ENCODE data around the gene VWA5B1. TPM values are rescaled to one million over a fixed set of nuclear protein-coding genes. Genes with fewer than 3 reads are reported as not detected.
"Not testable (repeated sequence)": the region's sequence is repeated elsewhere in the genome, so short reads cannot be mapped to it uniquely, and the experiment has no call there.

VWA5B1 gene
- total RNA-seq, 1 donor, result not detected

DNA sequence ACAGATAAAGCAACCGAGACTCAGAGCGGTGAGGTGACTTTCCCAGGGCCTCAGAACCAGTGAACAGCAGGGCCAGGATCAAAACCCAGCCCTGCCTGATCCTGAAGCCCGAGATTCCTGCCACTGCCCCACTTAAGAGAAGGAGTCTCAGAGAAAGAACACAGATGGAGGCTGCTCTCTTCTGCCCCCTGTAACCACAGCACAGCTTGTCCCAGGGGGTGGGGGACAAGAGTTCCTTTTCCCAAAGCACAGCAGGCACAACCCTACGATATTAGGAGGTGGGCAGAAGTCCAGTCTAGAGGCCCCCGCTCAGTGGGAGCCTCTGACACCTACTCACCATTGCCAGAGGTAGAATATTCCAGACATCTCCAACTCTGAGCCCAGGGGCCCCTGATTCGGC, 24.0 kb upstream of the VWA5B1 start:
- Histone ChIP-seq H3K27me3 (ENCODE audit: insufficient read depth, low read length) (peaks cover 18% of the 10 kb centered on the region), H3K4me1 (ENCODE audit: insufficient read depth, low read length) (peaks cover 3% of the 10 kb centered on the region), H3K4me2 (ENCODE audit: insufficient read depth, low read length) (no peak overlapping the region), H3K4me3 (ENCODE audit: insufficient read depth, low read length) (no peak overlapping the region), H4K20me1 (ENCODE audit: insufficient read depth, low read length) (no peaks in the 10 kb centered on the region), H2AFZ (ENCODE audit: low read length) (no peak overlapping the region), H3K79me2 (ENCODE audit: insufficient read depth, low read length) (no peaks in the 10 kb centered on the region), H3K9me3 (ENCODE audit: low read depth, low read length) (no peaks in the 10 kb centered on the region), H3K36me3 (ENCODE audit: insufficient read depth, low read length) (no peaks in the 10 kb centered on the region), H3K27ac (ENCODE audit: low read depth, low read length) (no peak overlapping the region)
- no peak for DNase-seq (ENCODE audit: insufficient read length, low spot score, missing footprints)
- TF ChIP-seq, protein P1, sequence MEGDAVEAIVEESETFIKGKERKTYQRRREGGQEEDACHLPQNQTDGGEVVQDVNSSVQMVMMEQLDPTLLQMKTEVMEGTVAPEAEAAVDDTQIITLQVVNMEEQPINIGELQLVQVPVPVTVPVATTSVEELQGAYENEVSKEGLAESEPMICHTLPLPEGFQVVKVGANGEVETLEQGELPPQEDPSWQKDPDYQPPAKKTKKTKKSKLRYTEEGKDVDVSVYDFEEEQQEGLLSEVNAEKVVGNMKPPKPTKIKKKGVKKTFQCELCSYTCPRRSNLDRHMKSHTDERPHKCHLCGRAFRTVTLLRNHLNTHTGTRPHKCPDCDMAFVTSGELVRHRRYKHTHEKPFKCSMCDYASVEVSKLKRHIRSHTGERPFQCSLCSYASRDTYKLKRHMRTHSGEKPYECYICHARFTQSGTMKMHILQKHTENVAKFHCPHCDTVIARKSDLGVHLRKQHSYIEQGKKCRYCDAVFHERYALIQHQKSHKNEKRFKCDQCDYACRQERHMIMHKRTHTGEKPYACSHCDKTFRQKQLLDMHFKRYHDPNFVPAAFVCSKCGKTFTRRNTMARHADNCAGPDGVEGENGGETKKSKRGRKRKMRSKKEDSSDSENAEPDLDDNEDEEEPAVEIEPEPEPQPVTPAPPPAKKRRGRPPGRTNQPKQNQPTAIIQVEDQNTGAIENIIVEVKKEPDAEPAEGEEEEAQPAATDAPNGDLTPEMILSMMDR (IDR thresholded peaks at IDR 0.05; ENCODE audit: extremely low read depth, low read depth, low read length), result no peak

DNA sequence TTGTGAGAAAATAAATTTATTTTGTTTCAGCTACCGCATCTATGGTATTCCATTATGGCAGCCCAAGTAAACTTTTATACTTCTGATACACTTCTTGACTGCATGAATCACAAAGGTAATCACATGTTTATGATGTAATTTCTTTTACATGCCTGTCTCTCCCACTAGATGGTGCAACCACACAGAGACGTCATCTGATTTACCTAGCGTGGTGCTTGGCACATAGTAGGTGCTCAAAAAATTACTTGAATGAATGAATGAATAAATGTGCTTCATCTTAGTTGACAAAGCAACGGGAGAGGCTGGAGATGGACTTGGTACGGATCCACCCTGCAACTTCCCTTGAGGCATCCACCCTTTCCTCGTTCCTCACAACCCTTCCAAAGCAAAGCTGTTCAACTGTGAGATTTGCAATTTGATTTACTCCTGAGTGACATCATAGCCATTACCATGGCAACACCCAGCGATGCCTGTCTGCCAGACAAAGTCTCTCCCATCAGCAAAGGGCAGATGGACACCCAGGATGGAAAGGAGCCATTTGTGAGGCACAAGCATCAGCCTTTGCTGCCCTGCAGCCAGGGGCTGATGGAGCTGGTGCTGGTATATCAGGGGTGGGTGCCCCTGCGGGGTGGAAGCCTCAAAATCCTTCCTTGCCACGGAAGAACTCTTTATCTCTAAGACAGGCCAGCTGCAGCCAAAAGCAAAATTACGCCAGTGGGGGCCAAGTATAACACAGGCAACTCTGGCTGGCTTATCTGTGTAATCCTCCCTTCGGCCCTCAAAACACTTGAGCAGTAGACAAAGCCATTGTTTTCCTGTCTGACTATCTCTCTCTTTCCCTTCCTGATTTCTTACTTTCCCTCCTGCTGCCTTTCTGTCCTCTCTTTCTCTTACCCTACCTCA, 18.9 kb upstream of the VWA5B1 start:
- Histone ChIP-seq H3K4me2 (ENCODE audit: insufficient read depth, low read length) (no peak overlapping the region), H3K27me3 (ENCODE audit: insufficient read depth, low read length) (peaks cover 30% of the 10 kb centered on the region), H2AFZ (ENCODE audit: low read length) (no peak overlapping the region), H3K4me3 (ENCODE audit: insufficient read depth, low read length) (no peak overlapping the region), H3K4me1 (ENCODE audit: insufficient read depth, low read length) (no peaks in the 10 kb centered on the region), H4K20me1 (ENCODE audit: insufficient read depth, low read length) (no peaks in the 10 kb centered on the region), H3K9me3 (ENCODE audit: low read depth, low read length) (no peaks in the 10 kb centered on the region), H3K79me2 (ENCODE audit: insufficient read depth, low read length) (no peaks in the 10 kb centered on the region), H3K27ac (ENCODE audit: low read depth, low read length) (no peak overlapping the region), H3K36me3 (ENCODE audit: insufficient read depth, low read length) (no peaks in the 10 kb centered on the region)
- DNase-seq (ENCODE audit: insufficient read length, low spot score, missing footprints), result no peak
- TF ChIP-seq, protein P1 (IDR thresholded peaks at IDR 0.05; ENCODE audit: extremely low read depth, low read depth, low read length), result peak; percentile 13

DNA sequence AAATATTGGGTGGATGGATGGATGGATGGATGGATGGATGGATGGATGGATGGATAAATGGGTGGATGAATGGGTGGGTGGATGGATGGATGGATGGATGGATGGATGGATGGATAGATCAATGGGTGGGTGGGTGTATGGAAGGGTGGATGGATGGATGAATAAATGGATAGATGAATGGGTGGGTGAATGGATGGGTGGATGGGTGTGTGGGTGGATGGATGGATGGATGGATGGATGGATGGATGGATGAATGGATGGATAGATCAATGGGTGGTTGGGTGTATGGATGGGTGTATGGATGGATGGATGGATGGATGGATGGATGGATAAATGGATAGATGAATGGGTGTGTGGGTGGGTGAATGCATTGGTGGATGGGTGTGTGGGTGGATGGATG, 17.0 kb upstream of the VWA5B1 start:
- not testable (repeated sequence) for H3K36me3 ChIP-seq (ENCODE audit: insufficient read depth, low read length); H3K4me3 ChIP-seq (ENCODE audit: insufficient read depth, low read length); H3K4me2 ChIP-seq (ENCODE audit: insufficient read depth, low read length); H4K20me1 ChIP-seq (ENCODE audit: insufficient read depth, low read length); H3K79me2 ChIP-seq (ENCODE audit: insufficient read depth, low read length); H3K4me1 ChIP-seq (ENCODE audit: insufficient read depth, low read length); H3K27ac ChIP-seq (ENCODE audit: low read depth, low read length); H2AFZ ChIP-seq (ENCODE audit: low read length); H3K9me3 ChIP-seq (ENCODE audit: low read depth, low read length); DNase-seq (ENCODE audit: insufficient read length, low spot score, missing footprints)
- peaks cover 29% of the 10 kb centered on the region for H3K27me3 ChIP-seq (ENCODE audit: insufficient read depth, low read length)

DNA sequence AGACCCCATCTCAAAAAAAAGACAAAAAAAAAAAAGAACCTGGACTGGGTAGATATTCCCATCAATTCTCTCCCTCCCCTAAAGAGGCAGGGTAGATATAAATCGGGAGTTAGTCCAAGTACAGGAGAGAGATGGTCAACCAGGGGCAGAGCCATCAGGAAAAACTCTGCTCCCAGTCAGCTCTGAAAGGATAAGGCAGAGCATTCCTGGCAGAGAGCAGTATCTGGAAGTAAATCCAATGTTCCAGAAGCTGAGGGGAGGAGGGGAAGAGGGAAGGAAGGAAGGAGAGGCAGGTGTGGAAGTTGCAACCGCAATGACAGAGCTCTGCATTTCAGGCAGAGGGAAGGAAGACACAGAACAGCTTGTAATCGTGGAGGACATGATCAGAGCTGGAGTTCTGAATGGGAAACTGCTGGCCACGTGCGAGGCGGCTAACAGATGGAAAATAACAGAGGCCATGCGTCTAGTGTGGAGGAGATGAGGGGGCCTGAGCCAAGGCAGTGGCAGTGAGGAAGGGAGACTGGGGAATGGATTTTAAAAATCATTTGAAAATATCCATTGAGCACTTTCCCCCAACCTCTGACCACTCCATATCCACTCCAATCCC, 15.3 kb upstream of the VWA5B1 start:
- H3K9me3 ChIP-seq (ENCODE audit: low read depth, low read length), result no peaks in the 10 kb centered on the region
- H3K79me2 ChIP-seq (ENCODE audit: insufficient read depth, low read length), result no peaks in the 10 kb centered on the region
- H3K4me3 ChIP-seq (ENCODE audit: insufficient read depth, low read length), result no peak overlapping the region
- no peak overlapping the region for H3K4me2 ChIP-seq (ENCODE audit: insufficient read depth, low read length)
- H3K27ac ChIP-seq (ENCODE audit: low read depth, low read length), result no peak overlapping the region
- TF ChIP-seq, protein P1 (IDR thresholded peaks at IDR 0.05; ENCODE audit: extremely low read depth, low read depth, low read length), result no peak
- no peaks in the 10 kb centered on the region for H4K20me1 ChIP-seq (ENCODE audit: insufficient read depth, low read length)
- no peaks in the 10 kb centered on the region for H3K4me1 ChIP-seq (ENCODE audit: insufficient read depth, low read length)
- no peak for DNase-seq (ENCODE audit: insufficient read length, low spot score, missing footprints)
- no peaks in the 10 kb centered on the region for H3K36me3 ChIP-seq (ENCODE audit: insufficient read depth, low read length)
- peaks cover 21% of the 10 kb centered on the region for H3K27me3 ChIP-seq (ENCODE audit: insufficient read depth, low read length)
- no peak overlapping the region for H2AFZ ChIP-seq (ENCODE audit: low read length)

Data from osteoblast (primary cell).